HCT116 (cell line): ENCODE data around the gene ASCL2. TPM values are rescaled to one million over a fixed set of nuclear protein-coding genes. Genes with fewer than 3 reads are reported as not detected.

Experiments
- ATAC-seq: fragments of 200-7000 bp; cut with Tn5 transposase; 2 replicates; pipeline ENCODE4 v1.9.1; 2020; ENCODE audit warnings: mild to moderate bottlenecking, moderate library complexity
- BruUV-seq: library from RNA; stranded (reverse); fragments of 400-500 nt; replicated peaks from 2 replicates; lab custom pipeline; 2021; lab: Mats Ljungman, UMichigan
- CTCF ChIA-PET: fragments of 300-600 bp; sonication (Branson Sonifier 250); formaldehyde crosslinking; loops from one replicate; lab custom pipeline; 2021; ENCODE audit warnings: antibody characterized with exemption; lab: Charles Lee
- POLR2A ChIA-PET: fragments of 300-600, 350-600 bp; sonication (Branson Sonifier 250); formaldehyde crosslinking; loops from one replicate; lab custom pipeline; 2021; ENCODE audit warnings: antibody characterized with exemption; lab: Charles Lee
- RAD21 ChIA-PET, 2 experiments: fragments of 300-600 bp; sonication (Branson Sonifier 250); formaldehyde crosslinking; loops; one replicate each; lab custom pipeline; 2023; ENCODE audit warnings: low total read pairs in 2 of 2; ENCODE audit not compliant: uncharacterized antibody in 2 of 2, unreplicated experiment in 2 of 2, low non-redundant PET in 1 of 2; lab: Charles Lee
- DNase-seq: peaks from one replicate; pipeline ENCODE4 v3.0.0-alpha.2; 2010; ENCODE audit warnings: low read depth, low spot score
- H2AFZ ChIP-seq: fragments of 200-600 bp; shearing (Covaris generic), sonication (generic); 2 replicates; pipeline ENCODE4 v1.6.1; 2017; ENCODE audit warnings: low read depth, mixed run types, mixed read lengths, antibody characterized with exemption, low read length; ENCODE audit not compliant: poor library complexity, severe bottlenecking
- H3K27ac ChIP-seq: 2 replicates; pipeline ENCODE4 v1.5.1; 2012; ENCODE audit warnings: low read depth, low read length
- H3K27me3 ChIP-seq: fragments of 200-600 bp; sonication (generic); 2 replicates; pipeline ENCODE4 v1.6.1; 2016; ENCODE audit warnings: mixed run types, low read length, mixed read lengths; ENCODE audit not compliant: insufficient read depth
- H3K36me3 ChIP-seq, 2 experiments: fragments of 200-500 bp in 1 of 2; fragments of 200-600 bp in 1 of 2; sonication (Bioruptor generic) in 1 of 2; sonication (generic) in 1 of 2; 2 replicates each; pipeline versions ENCODE4 v1.5.1 to v1.6.1; 2014 to 2016; ENCODE audit warnings: low read length in 2 of 2, inconsistent platforms in 1 of 2, mixed read lengths in 1 of 2, mixed run types in 1 of 2; ENCODE audit not compliant: insufficient read depth in 2 of 2, control insufficient read depth in 1 of 2
- H3K4me1 ChIP-seq, 2 experiments: fragments of 200-600 bp in 1 of 2; sonication (generic) in 1 of 2; 2 replicates each; pipeline versions ENCODE4 v1.5.1 to v1.6.1; 2012 to 2017; ENCODE audit warnings: low read length in 2 of 2, inconsistent platforms in 1 of 2, mild to moderate bottlenecking in 1 of 2, mixed read lengths in 1 of 2, mixed run types in 1 of 2, moderate library complexity in 1 of 2; ENCODE audit not compliant: insufficient read depth in 2 of 2, control insufficient read depth in 1 of 2
- H3K4me2 ChIP-seq: fragments of 200-600 bp; sonication (generic); 2 replicates; pipeline ENCODE4 v1.6.1; 2017; ENCODE audit warnings: mixed run types, low read length, mixed read lengths
- H3K4me3 ChIP-seq, 2 experiments: fragments of 200-600 bp in 1 of 2; sonication (generic) in 1 of 2; replicated peaks in 1 of 2; 2 replicates each; pipeline ENCODE4 v1.5.1; 2011 to 2016; ENCODE audit warnings: low read length in 2 of 2, control low read depth in 1 of 2, low read depth in 1 of 2, mild to moderate bottlenecking in 1 of 2, mixed read lengths in 1 of 2, mixed run types in 1 of 2
- H3K79me2 ChIP-seq: fragments of 200-600 bp; sonication (generic); 2 replicates; pipeline ENCODE4 v1.6.1; 2017; ENCODE audit warnings: mild to moderate bottlenecking, mixed run types, low read length, moderate library complexity, mixed read lengths; ENCODE audit not compliant: insufficient read depth
- H3K9ac ChIP-seq: fragments of 200-600 bp; sonication (generic); 2 replicates; pipeline ENCODE4 v1.6.1; 2016; ENCODE audit warnings: low read length, mixed read lengths
- H3K9me2 ChIP-seq: fragments of 200-600 bp; sonication (generic), shearing (Covaris generic); 2 replicates; pipeline ENCODE4 v1.6.1; 2017; ENCODE audit warnings: mixed run types, mild to moderate bottlenecking, moderate library complexity; ENCODE audit not compliant: insufficient read depth
- H3K9me3 ChIP-seq, 2 experiments: fragments of 200-500 bp in 1 of 2; fragments of 200-600 bp in 1 of 2; sonication (Bioruptor generic) in 1 of 2; sonication (generic) in 1 of 2; 2 replicates each; pipeline ENCODE4 v1.6.1; 2014 to 2017; ENCODE audit warnings: low read length in 2 of 2, mixed read lengths in 2 of 2, inconsistent platforms in 1 of 2, low read depth in 1 of 2, mild to moderate bottlenecking in 1 of 2, mixed run types in 1 of 2, moderate library complexity in 1 of 2; ENCODE audit not compliant: control insufficient read depth in 1 of 2, insufficient read depth in 1 of 2
- H4K20me1 ChIP-seq: fragments of 200-600 bp; sonication (generic), shearing (Covaris generic); 2 replicates; pipeline ENCODE4 v1.6.1; 2017; ENCODE audit warnings: mixed run types, mild to moderate bottlenecking, moderate library complexity; ENCODE audit not compliant: insufficient read depth
- ATF3 ChIP-seq: IDR thresholded peaks from 2 replicates; pipeline ENCODE4 v1.6.1; 2012
- CTCF ChIP-seq, 3 experiments: fragments of 200-600 bp in 1 of 3; sonication (generic) in 1 of 3; IDR thresholded peaks in 2 of 3; conservative IDR thresholded peaks in 1 of 3; 2 replicates each; pipeline ENCODE4 v1.5.1; 2012 to 2017; ENCODE audit warnings: low read depth in 2 of 3, low read length in 2 of 3, antibody characterized with exemption in 1 of 3, borderline replicate concordance in 1 of 3, control low read depth in 1 of 3, mild to moderate bottlenecking in 1 of 3, mixed read lengths in 1 of 3, mixed run types in 1 of 3, moderate library complexity in 1 of 3; ENCODE audit not compliant: insufficient read depth in 1 of 3
- EGR1 ChIP-seq: IDR thresholded peaks from 2 replicates; pipeline ENCODE4 v1.6.1; 2012; ENCODE audit warnings: low read depth
- EZH2 ChIP-seq: fragments of 200-600 bp; sonication (generic); IDR thresholded peaks from 2 replicates; pipeline ENCODE4 v1.6.1; 2017; ENCODE audit warnings: antibody characterized with exemption, mixed run types
- EZH2phosphoT487 ChIP-seq: fragments of 200-600 bp; IDR thresholded peaks from 2 replicates; pipeline ENCODE4 v1.6.1; 2018; ENCODE audit warnings: antibody characterized with exemption, borderline replicate concordance
- POLR2A ChIP-seq: IDR thresholded peaks from 2 replicates; pipeline ENCODE4 v1.7.0; 2011; ENCODE audit warnings: borderline replicate concordance; ENCODE audit not compliant: insufficient read depth, insufficient read length; ENCODE audit errors: extremely low read depth
- POLR2AphosphoS5 ChIP-seq: IDR thresholded peaks from 2 replicates; pipeline ENCODE4 v1.6.1; 2011; ENCODE audit warnings: mild to moderate bottlenecking, low read depth, low read length, moderate library complexity
- REST ChIP-seq: IDR thresholded peaks from 2 replicates; pipeline ENCODE4 v1.6.1; 2012; ENCODE audit warnings: low read depth
- SIN3A ChIP-seq: IDR thresholded peaks from 2 replicates; pipeline ENCODE4 v1.6.1; 2012; ENCODE audit warnings: low read depth
- SP1 ChIP-seq: IDR thresholded peaks from 2 replicates; pipeline ENCODE4 v1.6.1; 2012; ENCODE audit warnings: low read depth
- SRF ChIP-seq: IDR thresholded peaks from 2 replicates; pipeline ENCODE4 v1.6.1; 2012; ENCODE audit warnings: low read depth
- ZFX ChIP-seq: fragments of 450-650 bp; IDR thresholded peaks from 2 replicates; pipeline ENCODE4 v1.6.1; 2017
- intact Hi-C: fragments of 100-400 bp; cut with micrococcal nuclease; formaldehyde crosslinking; loops from 2 replicates; pipeline ENCODE4 v1.10.0; 2022
- total RNA-seq: library from RNA; stranded (reverse); gene quantifications from one replicate; pipeline ENCODE4 v1.2.1, GENCODE V29; 2021; ENCODE audit not compliant: unreplicated experiment

ASCL2 gene
- total RNA-seq, 1 experiment from 2014 or later: not detected

- no peak overlapping the region for H3K4me2 ChIP-seq
- H3K4me3 ChIP-seq: no peak overlapping the region
- no peak for TF ChIP-seq EZH2phosphoT487
- TF ChIP-seq ATF3: no peak
- no peaks in the 10 kb centered on the region for H3K9me3 ChIP-seq
- no peaks in the 10 kb centered on the region for H3K36me3 ChIP-seq
- H4K20me1 ChIP-seq: no peaks in the 10 kb centered on the region
- intact Hi-C loops: no loop called here
- no peaks in the 10 kb centered on the region for H3K27me3 ChIP-seq
- H3K9ac ChIP-seq: no peak overlapping the region
- BruUV-seq: no TSS peak
- ATAC-seq: no peak
- CTCF ChIA-PET: no interaction called here
- H3K4me1 ChIP-seq: no peaks in the 10 kb centered on the region
- no peaks in the 10 kb centered on the region for H3K79me2 ChIP-seq
- no peak for DNase-seq
- POLR2A ChIA-PET: no interaction called here
- no peak overlapping the region for H2AFZ ChIP-seq
- H3K27ac ChIP-seq: no peak overlapping the region
- RAD21 ChIA-PET: no interaction called here
- no peaks in the 10 kb centered on the region for H3K9me2 ChIP-seq
Measured at GRCh38 chr11:2251138-2251537, 19.2 kb downstream of the ASCL2 start.

- Histone ChIP-seq H3K79me2 (no peaks in the 10 kb centered on the region), H3K27me3 (no peaks in the 10 kb centered on the region), H3K4me2 (no peak overlapping the region), H3K9me3 (no peaks in the 10 kb centered on the region), H3K4me3 (no peak overlapping the region), H3K36me3 (no peaks in the 10 kb centered on the region), H2AFZ (no peak overlapping the region), H3K4me1 (no peaks in the 10 kb centered on the region), H3K9me2 (no peaks in the 10 kb centered on the region), H3K27ac (no peak overlapping the region), H3K9ac (no peak overlapping the region), H4K20me1 (no peaks in the 10 kb centered on the region)
- ChIA-PET RAD21 (no interaction called here), POLR2A (no interaction called here), CTCF (no interaction called here)
- TF ChIP-seq ZFX: no peak
- no peak for TF ChIP-seq POLR2AphosphoS5
- no peak for TF ChIP-seq EGR1
- TF ChIP-seq ATF3: no peak
- TF ChIP-seq SP1: no peak
- no peak for TF ChIP-seq POLR2A
- no peak for TF ChIP-seq SIN3A
- TF ChIP-seq SRF: no peak
- no peak for TF ChIP-seq REST
- no peak for TF ChIP-seq CTCF (IDR thresholded peaks at IDR 0.05 in 2 of 3, conservative IDR thresholded peaks at IDR 0.05 in 1 of 3; ENCODE audit: borderline replicate concordance in 1 of 3, insufficient read depth in 1 of 3, low read depth in 2 of 3, low read length in 2 of 3)
- no peak for TF ChIP-seq EZH2
- no peak for DNase-seq
- intact Hi-C loops: no loop called here
- no peak for ATAC-seq
- BruUV-seq: no TSS peak
Measured at GRCh38 chr11:2250485-2250884, 19.9 kb downstream of the ASCL2 start.
